Measurements from ENCODE around the gene LIN54. TPM values are rescaled to one million over a fixed set of nuclear protein-coding genes. Genes with fewer than 3 reads are reported as not detected.
A peak's percentile ranks its signal among the peaks of the same experiment; 100 is the strongest.

LIN54 gene
- total RNA-seq, 1 donor from 2014 or later = 14.7 TPM

DNA sequence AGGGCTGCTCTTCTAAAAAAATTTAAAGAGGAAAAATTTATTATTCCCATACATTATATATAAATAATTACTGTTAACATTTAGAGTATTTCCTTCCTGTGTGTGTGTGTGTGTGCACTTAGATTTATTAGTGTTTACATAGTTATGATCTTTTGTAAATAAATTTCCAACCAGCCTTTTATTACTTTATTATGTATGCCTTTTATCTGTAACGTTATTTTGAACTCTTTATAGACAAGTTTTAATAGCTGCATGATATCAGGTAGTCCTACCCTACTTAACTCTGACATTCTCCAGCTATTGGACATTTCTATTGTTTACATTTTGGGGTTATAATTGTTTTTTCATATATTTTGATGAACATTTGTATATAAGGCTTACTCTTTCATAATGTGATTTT, 101.3 kb downstream of the LIN54 start:
- TF ChIP-seq, protein P1, sequence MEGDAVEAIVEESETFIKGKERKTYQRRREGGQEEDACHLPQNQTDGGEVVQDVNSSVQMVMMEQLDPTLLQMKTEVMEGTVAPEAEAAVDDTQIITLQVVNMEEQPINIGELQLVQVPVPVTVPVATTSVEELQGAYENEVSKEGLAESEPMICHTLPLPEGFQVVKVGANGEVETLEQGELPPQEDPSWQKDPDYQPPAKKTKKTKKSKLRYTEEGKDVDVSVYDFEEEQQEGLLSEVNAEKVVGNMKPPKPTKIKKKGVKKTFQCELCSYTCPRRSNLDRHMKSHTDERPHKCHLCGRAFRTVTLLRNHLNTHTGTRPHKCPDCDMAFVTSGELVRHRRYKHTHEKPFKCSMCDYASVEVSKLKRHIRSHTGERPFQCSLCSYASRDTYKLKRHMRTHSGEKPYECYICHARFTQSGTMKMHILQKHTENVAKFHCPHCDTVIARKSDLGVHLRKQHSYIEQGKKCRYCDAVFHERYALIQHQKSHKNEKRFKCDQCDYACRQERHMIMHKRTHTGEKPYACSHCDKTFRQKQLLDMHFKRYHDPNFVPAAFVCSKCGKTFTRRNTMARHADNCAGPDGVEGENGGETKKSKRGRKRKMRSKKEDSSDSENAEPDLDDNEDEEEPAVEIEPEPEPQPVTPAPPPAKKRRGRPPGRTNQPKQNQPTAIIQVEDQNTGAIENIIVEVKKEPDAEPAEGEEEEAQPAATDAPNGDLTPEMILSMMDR (IDR thresholded peaks at IDR 0.05) = no peak
- intact Hi-C loops (cut with DNase I) = no loop called here

DNA sequence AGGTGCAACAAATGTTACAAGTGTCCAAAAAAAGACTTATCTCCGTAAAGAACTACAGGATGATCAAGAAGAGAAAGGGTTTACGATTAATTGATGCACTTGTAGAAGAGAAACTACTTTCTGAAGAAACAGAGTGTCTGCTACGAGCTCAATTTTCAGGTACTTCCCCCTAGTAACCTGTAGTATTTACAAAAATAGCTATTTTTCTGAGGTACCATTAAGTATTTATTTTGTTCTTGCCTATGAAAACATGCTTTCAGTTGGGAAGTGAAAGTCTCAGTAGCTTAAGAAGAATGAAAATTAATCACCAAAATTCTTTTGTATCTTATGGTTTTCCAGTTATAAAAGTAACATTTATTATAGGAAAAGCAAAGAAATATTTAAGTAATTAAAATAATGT, 104.2 kb downstream of the LIN54 start:
- H3K4me1 ChIP-seq = peaks cover 6% of the 10 kb centered on the region
- intact Hi-C loops (cut with DNase I) = no loop called here

More for the DNA sequence above, 101.3 kb downstream of the LIN54 start:
- no peaks in the 10 kb centered on the region for H3K27me3 ChIP-seq (ENCODE audit: low read depth)
- H3K4me1 ChIP-seq = no peaks in the 10 kb centered on the region
- no peak for ATAC-seq
- no peak for DNase-seq
- peaks cover 24% of the 10 kb centered on the region for H3K36me3 ChIP-seq
- H3K27ac ChIP-seq = no peak overlapping the region
- H3K9me3 ChIP-seq = no peaks in the 10 kb centered on the region
- H3K4me3 ChIP-seq = no peak overlapping the region

DNA sequence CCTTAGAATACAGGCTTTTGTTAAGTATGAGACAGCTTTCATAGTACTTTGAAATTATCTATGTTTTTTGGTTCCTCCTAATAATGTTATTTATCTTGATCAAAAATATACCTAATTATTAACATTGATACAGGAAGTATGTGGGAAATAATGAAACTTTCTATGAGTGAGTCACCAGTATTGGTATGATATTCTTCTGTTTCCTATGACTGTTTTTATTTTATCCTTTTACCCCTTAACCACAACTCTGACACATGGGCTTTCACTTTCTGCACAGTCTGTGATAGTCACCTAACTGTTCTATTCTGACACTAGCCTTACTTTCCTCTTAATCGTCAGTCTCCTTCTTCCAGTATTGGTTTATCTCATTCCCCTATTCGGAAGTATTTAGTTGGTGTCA, 105.4 kb downstream of the LIN54 start:
- Histone ChIP-seq H3K27ac (no peak overlapping the region), H3K27me3 (ENCODE audit: low read depth) (no peaks in the 10 kb centered on the region), H3K4me1 (peaks cover 10% of the 10 kb centered on the region), H3K9me3 (no peaks in the 10 kb centered on the region), H3K4me3 (no peak overlapping the region), H3K36me3 (peaks cover 12% of the 10 kb centered on the region)
- ATAC-seq = no peak
- no peak for DNase-seq
- intact Hi-C loops (cut with DNase I) = no loop called here
- TF ChIP-seq, protein P1 (IDR thresholded peaks at IDR 0.05) = no peak

More for the DNA sequence above, 104.2 kb downstream of the LIN54 start:
- Histone ChIP-seq H3K9me3 (no peaks in the 10 kb centered on the region), H3K4me3 (no peak overlapping the region), H3K27ac (no peak overlapping the region), H3K36me3 (peaks cover 21% of the 10 kb centered on the region), H3K27me3 (ENCODE audit: low read depth) (no peaks in the 10 kb centered on the region)
- DNase-seq (no peak), ATAC-seq (no peak)
- TF ChIP-seq, protein P1 (IDR thresholded peaks at IDR 0.05) = no peak

DNA sequence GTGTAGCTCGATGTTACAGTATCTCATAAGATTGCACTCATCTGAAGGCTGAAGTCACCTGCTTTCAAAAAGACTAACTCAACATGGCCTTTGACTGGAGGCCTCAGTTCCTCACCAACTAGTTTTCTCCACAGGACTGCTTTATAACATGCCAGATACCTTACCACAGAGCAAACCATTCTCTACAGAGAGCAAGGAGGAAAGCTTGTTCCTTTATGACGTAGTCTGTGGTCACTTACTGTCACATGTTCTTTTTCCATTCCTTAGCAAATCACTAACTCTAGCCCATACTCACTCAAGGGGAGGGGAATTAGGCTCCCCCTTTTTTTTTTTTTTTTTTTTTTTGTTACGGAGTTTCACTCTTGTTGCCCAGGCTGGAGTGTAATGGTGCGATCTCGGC, 106.9 kb downstream of the LIN54 start:
- Histone ChIP-seq H3K27ac (no peak overlapping the region), H3K9me3 (no peaks in the 10 kb centered on the region), H3K27me3 (ENCODE audit: low read depth) (no peaks in the 10 kb centered on the region), H3K4me1 (peaks cover 19% of the 10 kb centered on the region), H3K36me3 (peaks cover 12% of the 10 kb centered on the region), H3K4me3 (no peak overlapping the region)
- DNase-seq (no peak), ATAC-seq (no peak)
- intact Hi-C loops (cut with DNase I) = no loop called here
- TF ChIP-seq, protein P1 (IDR thresholded peaks at IDR 0.05) = no peak

DNA sequence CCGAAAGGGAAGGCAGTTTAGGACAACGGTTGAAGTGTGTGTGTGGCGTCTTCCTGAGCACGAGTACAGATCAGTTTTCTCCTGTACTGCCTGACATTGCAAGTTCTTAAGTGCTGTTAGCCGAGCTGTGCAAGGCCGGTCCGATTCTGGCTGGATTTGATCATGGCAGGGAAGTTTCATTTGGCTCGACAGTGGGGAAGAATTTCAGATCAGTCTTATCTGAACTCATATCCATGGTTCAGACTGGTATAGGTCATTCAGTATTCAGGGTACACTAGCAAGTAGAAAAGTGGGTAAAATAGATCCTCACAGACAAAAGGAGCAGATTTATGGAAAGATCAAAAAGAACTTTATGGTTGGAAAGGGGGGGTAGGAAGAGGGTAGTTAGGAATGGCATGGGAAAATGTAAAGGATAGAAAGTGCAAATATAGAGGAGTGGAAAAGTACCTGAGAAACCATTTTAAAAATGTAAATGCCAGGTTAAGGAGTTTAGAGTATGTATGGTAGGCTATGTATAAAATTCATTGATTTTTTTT, 109.4 kb downstream of the LIN54 start:
- intact Hi-C loops (cut with DNase I) = no loop called here
- DNase-seq (no peak), ATAC-seq (no peak)
- Histone ChIP-seq H3K4me3 (peak overlapping the region; percentile 80), H3K36me3 (peaks cover 17% of the 10 kb centered on the region), H3K27ac (peak overlapping the region; percentile 99), H3K27me3 (ENCODE audit: low read depth) (no peaks in the 10 kb centered on the region), H3K4me1 (peaks cover 40% of the 10 kb centered on the region), H3K9me3 (no peaks in the 10 kb centered on the region)
- TF ChIP-seq, protein P1 (IDR thresholded peaks at IDR 0.05) = no peak

Measured in lower lobe of right lung (tissue), 2 donors.